Measurements from ENCODE around the gene MARVELD3. TPM values are rescaled to one million over a fixed set of nuclear protein-coding genes. Genes with fewer than 3 reads are reported as not detected.

Gene MARVELD3
- total RNA-seq, 1 donor from 2014 or later = 2.2 TPM

DNA sequence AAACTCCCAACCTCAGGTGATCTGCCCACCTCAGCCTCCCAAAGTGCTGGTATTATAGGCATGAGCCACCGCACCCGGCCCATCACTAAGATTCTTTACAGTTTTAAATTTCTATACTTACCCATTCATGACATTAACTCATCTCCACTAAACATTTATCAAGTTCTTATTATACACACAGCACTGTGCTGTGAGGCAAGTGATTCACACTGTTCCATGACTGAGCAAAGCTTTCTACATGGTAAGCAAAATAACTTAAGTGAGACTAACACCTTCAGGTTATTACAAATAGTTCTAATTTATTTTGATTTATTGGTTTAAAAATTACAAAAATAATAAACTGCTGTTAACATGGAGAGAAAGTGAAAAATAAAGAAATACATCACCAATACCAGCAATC lies 33.5 kb downstream of the MARVELD3 start:
- no peaks in the 10 kb centered on the region for H3K9me3 Mint-ChIP-seq
- H3K79me2 ChIP-seq (ENCODE audit: low read depth) = no peaks in the 10 kb centered on the region
- no peak overlapping the region for H3K27ac Mint-ChIP-seq
- no peak overlapping the region for H3K4me2 ChIP-seq
- no peaks in the 10 kb centered on the region for H3K9me3 ChIP-seq (ENCODE audit: low read depth)
- H3K27me3 Mint-ChIP-seq (ENCODE audit: insufficient read depth, low read depth) = peaks cover 2% of the 10 kb centered on the region
- H3F3A ChIP-seq (ENCODE audit: low read depth) = no peaks in the 10 kb centered on the region
- peaks cover 4% of the 10 kb centered on the region for H3K36me3 ChIP-seq
- no peak overlapping the region for H3K27ac ChIP-seq
- H3K27me3 ChIP-seq = no peaks in the 10 kb centered on the region
- H3K36me3 Mint-ChIP-seq = peaks cover 27% of the 10 kb centered on the region
- DNase-seq (ENCODE audit: low spot score) = no peak
- no peak overlapping the region for H3K4me3 Mint-ChIP-seq
- TF ChIP-seq EZH2phosphoT487 (IDR thresholded peaks at IDR 0.05) (no peak), EZH2 (IDR thresholded peaks at IDR 0.05) (no peak), CTCF (IDR thresholded peaks at IDR 0.05) (no peak)
- H4K20me1 ChIP-seq (ENCODE audit: low read depth) = no peaks in the 10 kb centered on the region
- H3K4me1 ChIP-seq = no peaks in the 10 kb centered on the region
- no peaks in the 10 kb centered on the region for H3K4me1 Mint-ChIP-seq
- H2AFZ ChIP-seq (replicated peaks) = no peak overlapping the region
- no peak overlapping the region for H3K9ac ChIP-seq
- no peak overlapping the region for H3K4me3 ChIP-seq

DNA sequence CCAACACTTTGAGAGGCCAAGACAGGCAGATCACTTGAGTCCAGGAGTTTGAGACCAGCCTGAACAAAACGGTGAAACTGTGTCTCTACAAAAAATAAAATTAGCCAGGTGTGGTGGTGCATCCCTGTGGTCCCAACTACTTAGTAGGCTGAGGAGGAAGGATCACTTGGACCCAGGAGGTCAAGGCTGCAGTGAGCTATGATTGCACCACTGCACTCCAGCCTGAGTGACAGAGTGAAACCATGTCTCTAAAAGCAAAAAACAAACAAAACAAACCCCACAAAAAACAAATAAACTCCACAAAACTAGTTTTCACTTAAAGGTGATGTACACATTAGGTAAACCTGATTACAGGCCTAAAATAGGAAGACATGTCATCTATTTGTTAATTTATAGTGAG lies 40.3 kb downstream of the MARVELD3 start:
- H3K27me3 ChIP-seq = no peaks in the 10 kb centered on the region
- H3K9me3 ChIP-seq (ENCODE audit: low read depth) = no peaks in the 10 kb centered on the region
- no peak overlapping the region for H3K4me3 Mint-ChIP-seq
- no peaks in the 10 kb centered on the region for H4K20me1 ChIP-seq (ENCODE audit: low read depth)
- no peaks in the 10 kb centered on the region for H3K4me1 Mint-ChIP-seq
- H3F3A ChIP-seq (ENCODE audit: low read depth) = no peaks in the 10 kb centered on the region
- H3K27me3 Mint-ChIP-seq (ENCODE audit: insufficient read depth, low read depth) = no peaks in the 10 kb centered on the region
- no peak overlapping the region for H3K9ac ChIP-seq
- no peak overlapping the region for H2AFZ ChIP-seq (replicated peaks)
- no peak overlapping the region for H3K4me2 ChIP-seq
- no peaks in the 10 kb centered on the region for H3K79me2 ChIP-seq (ENCODE audit: low read depth)
- H3K27ac ChIP-seq = no peak overlapping the region
- H3K27ac Mint-ChIP-seq = no peak overlapping the region
- H3K4me1 ChIP-seq = no peaks in the 10 kb centered on the region
- H3K36me3 Mint-ChIP-seq = peaks cover 16% of the 10 kb centered on the region
- peaks cover 2% of the 10 kb centered on the region for H3K36me3 ChIP-seq
- no peak for DNase-seq (ENCODE audit: low spot score)
- H3K9me3 Mint-ChIP-seq = no peaks in the 10 kb centered on the region
- H3K4me3 ChIP-seq = no peak overlapping the region
- TF ChIP-seq EZH2phosphoT487 (IDR thresholded peaks at IDR 0.05) (no peak), CTCF (IDR thresholded peaks at IDR 0.05) (no peak), EZH2 (IDR thresholded peaks at IDR 0.05) (no peak)

DNA sequence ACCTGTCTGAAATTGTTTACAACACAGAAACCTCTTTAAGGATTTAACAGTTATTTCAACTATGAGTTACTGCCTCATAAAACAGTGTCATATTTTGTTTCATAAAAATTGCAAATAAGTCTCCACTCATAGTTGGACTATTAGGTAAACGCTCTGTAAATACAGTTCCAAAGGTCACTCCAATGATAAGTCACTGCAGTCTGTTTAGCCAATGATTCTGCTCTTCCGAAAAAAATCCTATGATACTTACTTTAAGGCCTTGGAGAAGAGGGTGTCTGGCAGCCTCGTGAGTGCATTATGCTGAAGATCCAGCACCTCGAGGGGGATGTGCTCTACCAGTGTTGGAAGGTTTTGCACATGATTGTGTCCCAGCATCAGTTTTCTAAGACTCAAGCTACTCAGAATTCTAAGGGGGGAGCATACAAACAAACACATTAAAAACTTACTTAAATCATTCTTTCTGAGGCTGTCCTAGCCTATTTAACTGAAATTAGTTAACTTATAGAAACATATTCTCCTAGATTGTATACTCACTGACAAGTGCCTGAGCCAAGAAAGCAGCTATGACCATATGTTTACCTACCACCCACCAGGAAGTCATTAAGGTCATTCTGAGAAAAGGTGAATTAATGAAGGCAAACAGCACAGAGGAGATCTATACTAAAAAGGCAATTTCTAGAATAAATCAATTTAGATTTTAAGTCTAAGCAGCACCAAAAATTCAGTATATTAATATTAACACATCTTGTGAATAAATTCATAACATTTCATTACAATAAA lies 41.1 kb downstream of the MARVELD3 start:
- H3K9me3 Mint-ChIP-seq = no peaks in the 10 kb centered on the region
- TF ChIP-seq EZH2 (IDR thresholded peaks at IDR 0.05) (no peak), CTCF (IDR thresholded peaks at IDR 0.05) (no peak)
- Histone ChIP-seq H3K79me2 (ENCODE audit: low read depth) (no peaks in the 10 kb centered on the region), H3K9me3 (ENCODE audit: low read depth) (no peaks in the 10 kb centered on the region), H3K4me3 (no peak overlapping the region), H3K4me2 (no peak overlapping the region), H4K20me1 (ENCODE audit: low read depth) (no peaks in the 10 kb centered on the region), H3K27ac (no peak overlapping the region), H3K4me1 (peaks cover 2% of the 10 kb centered on the region), H3K36me3 (no peaks in the 10 kb centered on the region), H2AFZ (replicated peaks) (no peak overlapping the region), H3K27me3 (no peaks in the 10 kb centered on the region), H3F3A (ENCODE audit: low read depth) (no peaks in the 10 kb centered on the region), H3K9ac (no peak overlapping the region)
- no peak overlapping the region for H3K4me3 Mint-ChIP-seq
- no peaks in the 10 kb centered on the region for H3K27me3 Mint-ChIP-seq (ENCODE audit: insufficient read depth, low read depth)
- no peak overlapping the region for H3K27ac Mint-ChIP-seq
- DNase-seq (ENCODE audit: low spot score) = no peak
- no peaks in the 10 kb centered on the region for H3K4me1 Mint-ChIP-seq
- peaks cover 19% of the 10 kb centered on the region for H3K36me3 Mint-ChIP-seq
